CD8-positive, alpha-beta memory T cell (primary cell): ENCODE measurements around the gene JUP. TPM values are rescaled to one million over a fixed set of nuclear protein-coding genes. Genes with fewer than 3 reads are reported as not detected.

Source experiments
- CTCF ChIA-PET: fragments of 350-600 bp; sonication (Branson Sonifier 250); formaldehyde crosslinking; loops from one replicate; lab custom pipeline; 2021; ENCODE audit warnings: antibody characterized with exemption; lab: Charles Lee
- POLR2A ChIA-PET: fragments of 350-600 bp; sonication (Branson Sonifier 250); formaldehyde crosslinking; loops from one replicate; lab custom pipeline; 2021; ENCODE audit warnings: antibody characterized with exemption; lab: Charles Lee
- DNase-seq, 5 donors: peaks; one replicate each; pipeline versions ENCODE4 v3.0.0 to v3.0.0-alpha.2; 2020 to 2022; ENCODE audit warnings: mixed read lengths in 1 of 5
- H3K27ac ChIP-seq: one replicate; pipeline ENCODE4 v1.7.0; 2013; ENCODE audit warnings: low read depth, mild to moderate bottlenecking, low read length, moderate library complexity
- H3K27me3 ChIP-seq: 2 replicates; pipeline ENCODE4 v1.7.0; 2013; ENCODE audit warnings: low read length, mild to moderate bottlenecking; ENCODE audit not compliant: insufficient read depth, poor library complexity, severe bottlenecking
- H3K36me3 ChIP-seq: 2 replicates; pipeline ENCODE4 v1.7.0; 2013; ENCODE audit warnings: mild to moderate bottlenecking, low read length, moderate library complexity; ENCODE audit not compliant: insufficient read depth
- H3K4me1 ChIP-seq: 2 replicates; pipeline ENCODE4 v1.7.0; 2013; ENCODE audit warnings: mild to moderate bottlenecking, low read length, moderate library complexity; ENCODE audit not compliant: insufficient read depth
- H3K4me3 ChIP-seq: 2 replicates; pipeline ENCODE4 v1.7.0; 2013; ENCODE audit warnings: mild to moderate bottlenecking, low read length
- H3K9me3 ChIP-seq: 2 replicates; pipeline ENCODE4 v1.7.0; 2013; ENCODE audit warnings: mild to moderate bottlenecking, low read length
- H3K27ac Mint-ChIP-seq, 8 donors: one replicate each; pipeline ENCODE4 v1.8.0; 2020 to 2021; ENCODE audit warnings: mixed read lengths in 8 of 8, mild to moderate bottlenecking in 6 of 8, inconsistent platforms in 3 of 8, moderate library complexity in 3 of 8
- H3K27me3 Mint-ChIP-seq, 2 donors: one replicate each; pipeline ENCODE4 v1.8.0; 2020 to 2021; ENCODE audit warnings: mixed read lengths in 2 of 2, mild to moderate bottlenecking in 1 of 2, moderate library complexity in 1 of 2
- H3K36me3 Mint-ChIP-seq, 3 donors: one replicate each; pipeline ENCODE4 v1.8.0; 2020 to 2021; ENCODE audit warnings: mixed read lengths in 3 of 3, inconsistent platforms in 1 of 3, mild to moderate bottlenecking in 1 of 3
- H3K4me1 Mint-ChIP-seq, 3 donors: one replicate each; pipeline ENCODE4 v1.8.0; 2020 to 2021; ENCODE audit warnings: mixed read lengths in 3 of 3, inconsistent platforms in 1 of 3, mild to moderate bottlenecking in 1 of 3
- H3K4me3 Mint-ChIP-seq, 7 donors: one replicate each; pipeline ENCODE4 v1.8.0; 2020 to 2021; ENCODE audit warnings: mixed read lengths in 7 of 7, mild to moderate bottlenecking in 6 of 7, moderate library complexity in 4 of 7, inconsistent platforms in 2 of 7
- H3K9me3 Mint-ChIP-seq, 5 donors: one replicate each; pipeline ENCODE4 v1.8.0; 2020 to 2022; ENCODE audit warnings: mixed read lengths in 5 of 5, mild to moderate bottlenecking in 3 of 5, moderate library complexity in 2 of 5, inconsistent platforms in 1 of 5
- polyA plus RNA-seq: library from polyadenylated mRNA; unstranded; fragments of 300-500 nt; fragmentation: Illumina TruSeq; gene quantifications from one replicate; pipeline ENCODE4 v1.2.3, GENCODE V29; 2021
- total RNA-seq, 2 experiments: library from RNA; stranded (reverse); gene quantifications; one replicate each; pipeline ENCODE4 v1.2.3, GENCODE V29; 2021

The JUP gene
- total and polyA plus RNA-seq, 3 experiments from 2014 or later: 0.33 to 0.35 TPM; not detected in 1

DNA sequence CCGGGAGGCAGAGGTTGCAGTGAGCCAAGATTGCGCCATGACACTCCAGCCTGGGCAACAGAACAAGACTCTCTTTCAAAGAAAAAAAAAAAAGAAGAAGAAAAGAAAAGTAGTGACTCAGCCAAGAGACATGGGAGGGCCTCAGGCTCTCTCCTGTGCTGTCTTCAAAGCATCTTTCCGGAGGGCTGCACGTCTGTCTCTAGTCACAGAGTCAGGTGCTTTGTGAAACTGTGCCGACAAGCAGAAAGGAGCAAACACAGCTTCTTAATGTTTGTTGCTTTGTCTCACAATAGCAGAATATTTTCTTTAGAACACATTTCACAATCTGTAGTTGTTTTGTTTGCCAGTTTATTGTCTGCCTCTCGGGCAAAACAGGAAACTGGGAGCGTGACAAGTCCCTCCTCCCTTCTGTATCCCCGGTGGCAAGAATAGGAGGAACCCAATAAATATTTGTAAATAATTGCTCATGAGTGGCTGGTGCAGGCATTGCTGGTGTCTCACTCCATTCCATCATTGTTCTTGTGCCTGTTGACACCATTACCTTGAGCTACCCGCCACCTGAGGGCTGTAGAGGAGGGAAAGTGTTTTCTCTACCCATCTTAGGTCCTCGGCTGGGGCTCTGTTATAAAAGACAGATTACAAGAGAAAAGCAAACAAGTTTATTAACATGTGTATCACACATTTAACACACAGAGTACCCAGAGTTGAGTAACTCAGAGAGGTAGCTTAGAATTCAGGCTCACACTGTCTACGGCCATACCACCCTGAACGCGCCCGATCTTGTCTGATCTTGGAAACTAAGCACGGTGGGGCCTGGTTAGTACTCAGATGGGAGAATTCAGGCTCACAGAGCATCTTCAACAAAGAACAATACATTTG, 68.9 kb downstream of the JUP start:
- H3K4me3 Mint-ChIP-seq: no peak overlapping the region
- no peak for DNase-seq
- H3K4me1 Mint-ChIP-seq: peaks cover 0 to 5% (median 4%) of the 10 kb centered on the region in 3 donors
- POLR2A ChIA-PET: no interaction called here
- no peaks in the 10 kb centered on the region for H3K36me3 Mint-ChIP-seq
- no peaks in the 10 kb centered on the region for H3K27me3 ChIP-seq
- no peaks in the 10 kb centered on the region for H3K36me3 ChIP-seq
- H3K4me1 ChIP-seq: no peaks in the 10 kb centered on the region
- H3K27me3 Mint-ChIP-seq: peaks cover 9 to 22% of the 10 kb centered on the region in 2 donors
- H3K27ac ChIP-seq: no peak overlapping the region
- no peaks in the 10 kb centered on the region for H3K9me3 ChIP-seq
- CTCF ChIA-PET: interaction anchor here (1.0 to 1.2 kb wide), 4 partner anchors 8 to 39 kb away, joined by 3 to 5 read pairs (median 3); no protein-coding TSS in a partner anchor
- H3K27ac Mint-ChIP-seq: no peak overlapping the region
- no peaks in the 10 kb centered on the region for H3K9me3 Mint-ChIP-seq
- H3K4me3 ChIP-seq: no peak overlapping the region

DNA sequence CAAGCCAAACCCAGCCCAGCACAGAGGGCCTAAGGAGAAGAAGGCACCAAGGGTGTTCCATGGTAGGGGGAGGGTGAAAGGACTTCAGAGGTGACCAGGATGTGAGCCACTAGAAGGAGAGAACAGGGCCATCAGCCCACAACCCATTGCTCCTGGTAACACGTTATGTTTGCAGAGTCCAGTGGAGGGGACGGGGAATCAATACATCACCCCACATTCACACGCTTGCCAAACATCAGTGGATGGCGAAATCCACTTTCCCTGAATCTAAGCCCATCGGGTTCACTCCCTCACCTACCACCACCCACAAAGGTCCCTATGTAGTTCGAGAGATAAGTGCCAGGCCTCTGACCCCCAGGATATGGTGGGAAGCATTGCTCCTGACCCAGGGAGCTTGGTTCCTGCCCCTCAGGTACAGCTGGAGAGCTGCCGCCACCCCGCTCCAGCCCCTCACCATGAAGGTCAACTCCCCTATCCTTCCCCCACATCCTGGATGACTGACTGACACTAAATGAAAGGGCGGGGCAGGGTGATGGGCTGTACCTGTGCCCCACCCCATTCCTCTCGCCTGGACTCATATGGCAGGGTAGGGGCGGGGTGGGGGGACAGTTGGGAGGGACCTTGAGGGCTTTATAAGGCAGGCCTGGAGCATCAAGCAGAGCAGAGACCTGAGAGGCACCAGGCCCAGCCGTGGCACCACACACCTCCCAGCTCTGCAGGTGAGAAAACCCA, 74.7 kb downstream of the JUP start, which contains the start of gene GAST:
Gene GAST, plus strand, starts transcription at position 663 of the 732 bp plus-strand sequence. CDS start 3,106 bp downstream, outside the sequence.
- Histone ChIP-seq H3K4me3 (no peak within 1 kb of the TSS), H3K36me3 (no peaks in the 10 kb centered on the region), H3K27me3 (no peaks in the 10 kb centered on the region), H3K4me1 (no peaks in the 10 kb centered on the region), H3K27ac (no peak within 1 kb of the TSS), H3K9me3 (no peaks in the 10 kb centered on the region)
- no peak for DNase-seq
- ChIA-PET POLR2A (no interaction called here), CTCF (no interaction called here)
- Mint-ChIP-seq H3K27me3 (peaks cover 19 to 32% of the 10 kb centered on the region in 2 donors), H3K4me3 (peak within 1 kb of the TSS in 1 of 7 donors; percentile 33), H3K36me3 (no peaks in the 10 kb centered on the region), H3K27ac (peak within 1 kb of the TSS in 2 of 8 donors; percentile 71 to 90), H3K9me3 (no peaks in the 10 kb centered on the region), H3K4me1 (no peaks in the 10 kb centered on the region)

DNA sequence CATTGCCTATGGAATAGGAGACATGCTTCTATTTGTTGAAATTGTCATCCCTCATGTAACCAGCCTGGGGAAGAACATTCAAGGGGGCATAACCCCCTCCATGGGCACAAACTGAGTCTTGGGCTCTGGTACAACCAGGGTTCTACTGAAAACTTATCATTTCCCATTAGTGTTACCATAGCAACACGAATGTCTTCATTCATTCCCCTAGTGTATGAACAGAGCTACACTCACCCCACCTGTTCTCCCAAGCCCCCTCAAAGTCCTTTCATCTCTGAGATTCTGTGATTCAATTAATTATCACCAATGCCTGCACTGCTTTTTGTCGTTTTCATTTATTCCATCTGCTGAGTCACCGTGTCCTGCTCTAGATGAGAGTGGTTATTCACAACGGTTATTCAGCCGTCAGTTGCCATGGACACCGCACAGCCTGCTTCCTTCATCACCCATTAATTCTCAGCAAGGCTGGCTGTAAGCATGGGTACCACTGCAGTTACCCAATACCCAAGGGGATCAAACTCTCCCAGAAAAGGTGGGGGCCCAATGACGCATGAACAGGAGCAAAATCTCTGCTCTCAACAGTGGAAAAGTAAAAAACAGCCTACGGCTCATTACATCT, 75.9 kb downstream of the JUP start:
- Mint-ChIP-seq H3K36me3 (no peaks in the 10 kb centered on the region), H3K27me3 (peaks cover 18 to 27% of the 10 kb centered on the region in 2 donors), H3K4me3 (no peak overlapping the region), H3K27ac (no peak overlapping the region), H3K4me1 (no peaks in the 10 kb centered on the region), H3K9me3 (no peaks in the 10 kb centered on the region)
- Histone ChIP-seq H3K27me3 (no peaks in the 10 kb centered on the region), H3K36me3 (no peaks in the 10 kb centered on the region), H3K27ac (no peak overlapping the region), H3K4me1 (no peaks in the 10 kb centered on the region), H3K4me3 (no peak overlapping the region), H3K9me3 (no peaks in the 10 kb centered on the region)
- ChIA-PET POLR2A (no interaction called here), CTCF (interaction anchor here (1.2 to 6.0 kb wide), 2 partner anchors 7 to 15 kb away, joined by 3 to 35 read pairs; no protein-coding TSS in a partner anchor)
- DNase-seq: no peak

DNA sequence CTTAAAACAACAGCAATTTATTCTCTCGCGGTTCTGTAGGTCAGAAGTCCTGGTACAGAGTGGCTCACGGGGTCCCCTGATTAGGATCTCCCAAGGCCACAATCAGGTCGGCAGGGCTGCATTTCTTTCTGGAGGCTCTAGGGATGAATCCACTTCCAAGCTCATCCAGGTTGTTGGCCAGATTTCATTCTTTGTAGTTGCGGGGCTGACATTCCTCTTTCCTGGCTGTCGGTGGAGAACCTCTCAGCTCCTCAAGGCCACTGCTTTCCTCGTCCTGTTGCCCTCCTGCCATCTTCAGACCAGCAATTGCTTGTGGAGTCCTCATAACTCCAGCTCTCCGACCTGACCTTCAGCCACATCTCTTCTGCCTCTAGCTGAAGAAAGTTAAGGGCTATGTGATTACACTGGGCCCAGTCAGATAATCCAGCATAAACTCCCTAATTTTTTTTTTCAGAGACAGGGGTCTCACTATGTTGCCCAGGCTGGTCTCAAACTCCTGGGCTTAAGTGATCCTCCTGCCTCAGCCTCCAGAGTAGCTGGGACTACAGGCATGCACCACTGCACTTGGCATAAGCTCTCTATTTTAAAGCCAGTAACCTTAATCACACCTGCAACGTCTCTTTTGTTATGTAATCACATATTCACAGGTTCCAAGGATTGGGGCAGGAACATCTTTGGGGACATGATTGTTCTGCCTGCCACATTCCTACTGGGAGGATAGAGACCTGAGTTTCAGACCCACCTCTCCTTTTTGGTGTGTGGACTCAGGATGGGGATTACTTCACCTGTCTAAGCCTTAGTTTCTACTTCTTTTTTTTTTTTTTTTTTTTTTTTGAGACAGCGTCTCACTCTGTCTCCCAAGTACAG, 78.5 kb downstream of the JUP start:
- Mint-ChIP-seq H3K27me3 (peaks cover 18 to 23% of the 10 kb centered on the region in 2 donors), H3K36me3 (no peaks in the 10 kb centered on the region), H3K27ac (no peak overlapping the region), H3K4me3 (no peak overlapping the region), H3K9me3 (no peaks in the 10 kb centered on the region), H3K4me1 (no peaks in the 10 kb centered on the region)
- no peaks in the 10 kb centered on the region for H3K4me1 ChIP-seq
- ChIA-PET POLR2A (interaction anchor here (0.6 kb wide), 1 partner anchor 892 kb away, joined by 4 read pairs; no protein-coding TSS in a partner anchor), CTCF (interaction anchor here (6.0 kb wide), 1 partner anchor 13 kb away, joined by 35 read pairs; no protein-coding TSS in a partner anchor)
- no peaks in the 10 kb centered on the region for H3K9me3 ChIP-seq
- DNase-seq: no peak
- no peaks in the 10 kb centered on the region for H3K27me3 ChIP-seq
- no peak overlapping the region for H3K27ac ChIP-seq
- no peaks in the 10 kb centered on the region for H3K36me3 ChIP-seq
- no peak overlapping the region for H3K4me3 ChIP-seq

DNA sequence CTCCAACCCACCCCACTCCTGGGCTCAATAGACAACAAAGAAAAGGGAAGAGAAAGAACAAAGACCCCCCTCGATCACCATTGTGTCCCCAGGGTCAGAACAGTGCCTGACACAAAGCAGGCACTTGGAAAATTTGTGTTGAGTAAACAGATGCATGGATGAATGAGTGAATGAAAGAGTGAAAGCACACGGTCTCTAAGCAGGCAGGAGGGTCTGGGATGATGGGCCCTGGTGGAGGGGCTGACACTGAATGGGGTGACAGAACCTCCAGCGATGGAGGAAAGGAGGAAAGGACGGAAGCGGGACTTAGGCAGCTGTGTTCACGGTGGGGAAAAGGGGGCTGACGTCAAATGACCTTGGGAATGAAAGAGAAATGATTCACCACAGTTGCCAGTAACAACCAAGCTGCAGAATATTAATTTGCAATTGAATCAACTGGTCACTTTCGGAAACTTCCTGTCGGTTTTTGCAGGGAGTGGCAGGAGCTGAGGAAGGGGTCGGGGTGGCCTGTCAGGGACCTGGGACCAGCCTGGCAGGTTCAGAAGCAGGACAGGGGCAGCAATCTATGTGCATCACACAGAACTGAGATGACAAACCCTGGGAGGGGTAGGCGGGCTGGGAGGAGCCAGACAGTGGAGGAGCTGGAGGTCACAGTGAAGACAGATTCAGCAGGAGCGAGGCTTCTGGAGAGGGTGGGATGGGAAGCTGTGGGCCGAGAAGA, 81.1 kb downstream of the JUP start:
- H3K27me3 Mint-ChIP-seq: peaks cover 3 to 14% of the 10 kb centered on the region in 2 donors

More for the DNA sequence above, 81.1 kb downstream of the JUP start:
- Histone ChIP-seq H3K4me3 (no peak overlapping the region), H3K27ac (no peak overlapping the region), H3K27me3 (no peaks in the 10 kb centered on the region), H3K9me3 (no peaks in the 10 kb centered on the region), H3K4me1 (no peaks in the 10 kb centered on the region), H3K36me3 (no peaks in the 10 kb centered on the region)
- no peak for DNase-seq
- POLR2A ChIA-PET: interaction anchor here (0.6 kb wide), 3 partner anchors 27 to 125 kb away, joined by 3 to 6 read pairs (median 5); no protein-coding TSS in a partner anchor
- no peak overlapping the region for H3K27ac Mint-ChIP-seq
- no peak overlapping the region for H3K4me3 Mint-ChIP-seq
- no peaks in the 10 kb centered on the region for H3K36me3 Mint-ChIP-seq
- CTCF ChIA-PET: interaction anchor here (6.0 kb wide), 1 partner anchor 10 kb away, joined by 35 read pairs; no protein-coding TSS in a partner anchor
- no peaks in the 10 kb centered on the region for H3K9me3 Mint-ChIP-seq
- H3K4me1 Mint-ChIP-seq: peaks cover 0 to 5% (median 0%) of the 10 kb centered on the region in 3 donors
